ENCODE data around the gene DDI2.

Gene DDI2

DNA sequence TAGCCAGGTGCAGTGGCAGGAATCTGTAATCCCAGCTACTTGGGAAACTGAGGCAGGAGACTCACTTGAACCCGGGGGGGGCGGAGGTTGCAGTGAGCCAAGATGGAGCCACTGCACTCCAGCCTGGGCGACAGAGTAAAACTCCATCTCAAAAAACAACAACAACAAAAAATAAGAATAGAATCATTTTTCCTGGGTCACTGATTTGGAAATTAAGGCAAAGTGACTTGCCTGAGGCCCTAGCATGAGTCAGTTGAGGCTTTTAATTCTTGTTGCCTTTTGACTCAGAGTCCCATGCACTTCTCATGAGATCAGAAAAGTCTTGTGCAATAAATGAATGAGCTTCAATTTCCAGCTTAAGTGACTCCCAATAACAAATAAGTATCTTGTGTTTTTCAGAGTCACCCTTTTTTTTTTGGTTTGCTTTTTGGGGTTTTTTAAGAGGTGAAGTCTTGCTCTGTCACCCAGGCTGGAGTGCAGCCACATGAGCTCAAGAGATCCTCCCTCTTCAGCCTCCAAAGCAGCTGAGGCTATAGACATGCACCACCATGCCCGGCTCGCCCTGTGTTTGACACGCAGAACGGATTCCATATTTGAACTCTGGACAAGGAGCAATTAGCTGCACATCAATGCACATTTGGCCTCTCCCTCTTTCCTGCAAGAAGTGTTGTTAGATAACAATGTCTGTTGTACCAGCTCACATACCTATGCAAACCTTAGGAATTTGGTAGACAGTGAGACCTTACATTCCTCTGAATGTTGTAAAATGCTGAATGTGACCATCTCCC is 63.5 kb downstream of the DDI2 start:
- no peak for TF ChIP-seq CTCF (IDR thresholded peaks at IDR 0.05; ENCODE audit: insufficient read depth, missing control alignments)
- FAIRE-seq (no peak), DNase-seq (ENCODE audit: insufficient read length, low spot score) (no peak)

GRCh38 chr1:15681349-15682292 is 64.4 kb downstream of the DDI2 start:
- no peak for TF ChIP-seq CTCF (IDR thresholded peaks at IDR 0.05; ENCODE audit: insufficient read depth, missing control alignments)
- FAIRE-seq = no peak
- DNase-seq (ENCODE audit: insufficient read length, low spot score) = no peak

GRCh38 chr1:15682936-15683341 is 65.7 kb downstream of the DDI2 start:
- FAIRE-seq (no peak), DNase-seq (ENCODE audit: insufficient read length, low spot score) (no peak)
- TF ChIP-seq CTCF (IDR thresholded peaks at IDR 0.05; ENCODE audit: insufficient read depth, missing control alignments) = no peak

GRCh38 chr1:15683345-15684039 is 66.2 kb downstream of the DDI2 start:
- FAIRE-seq = no peak
- TF ChIP-seq CTCF (IDR thresholded peaks at IDR 0.05; ENCODE audit: insufficient read depth, missing control alignments) = no peak
- DNase-seq (ENCODE audit: insufficient read length, low spot score) = no peak

DNA sequence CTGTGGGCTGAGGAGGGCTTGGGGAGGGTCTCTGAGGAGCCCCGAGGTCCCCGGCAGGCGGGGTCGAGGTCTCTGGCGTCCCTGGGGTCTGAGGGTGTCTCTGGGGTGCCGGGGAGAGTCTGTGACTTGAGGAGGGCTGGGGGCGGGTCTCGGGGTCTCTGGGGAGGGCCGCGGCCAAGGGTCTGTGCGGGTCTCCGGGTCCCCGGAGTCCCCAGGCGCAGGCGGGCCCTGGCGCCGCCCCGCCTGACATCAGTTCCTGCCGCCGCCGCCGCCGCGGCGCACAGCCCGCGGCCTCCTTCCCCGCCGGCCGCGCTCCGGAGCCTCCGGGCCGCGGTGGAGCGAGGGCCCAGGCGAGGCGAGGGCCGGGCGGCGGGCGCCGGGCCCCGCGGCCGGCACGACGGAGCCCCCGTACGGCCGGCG is 66.8 kb downstream of the DDI2 start, which contains the start of gene PLEKHM2:
Gene PLEKHM2, plus strand, starts transcription at position 279 of the 420 bp plus-strand sequence. CDS start 239 bp downstream, outside the sequence.
- FAIRE-seq = no peak
- no peak for TF ChIP-seq CTCF (IDR thresholded peaks at IDR 0.05; ENCODE audit: insufficient read depth, missing control alignments)
- no peak for DNase-seq (ENCODE audit: insufficient read length, low spot score)

DNA sequence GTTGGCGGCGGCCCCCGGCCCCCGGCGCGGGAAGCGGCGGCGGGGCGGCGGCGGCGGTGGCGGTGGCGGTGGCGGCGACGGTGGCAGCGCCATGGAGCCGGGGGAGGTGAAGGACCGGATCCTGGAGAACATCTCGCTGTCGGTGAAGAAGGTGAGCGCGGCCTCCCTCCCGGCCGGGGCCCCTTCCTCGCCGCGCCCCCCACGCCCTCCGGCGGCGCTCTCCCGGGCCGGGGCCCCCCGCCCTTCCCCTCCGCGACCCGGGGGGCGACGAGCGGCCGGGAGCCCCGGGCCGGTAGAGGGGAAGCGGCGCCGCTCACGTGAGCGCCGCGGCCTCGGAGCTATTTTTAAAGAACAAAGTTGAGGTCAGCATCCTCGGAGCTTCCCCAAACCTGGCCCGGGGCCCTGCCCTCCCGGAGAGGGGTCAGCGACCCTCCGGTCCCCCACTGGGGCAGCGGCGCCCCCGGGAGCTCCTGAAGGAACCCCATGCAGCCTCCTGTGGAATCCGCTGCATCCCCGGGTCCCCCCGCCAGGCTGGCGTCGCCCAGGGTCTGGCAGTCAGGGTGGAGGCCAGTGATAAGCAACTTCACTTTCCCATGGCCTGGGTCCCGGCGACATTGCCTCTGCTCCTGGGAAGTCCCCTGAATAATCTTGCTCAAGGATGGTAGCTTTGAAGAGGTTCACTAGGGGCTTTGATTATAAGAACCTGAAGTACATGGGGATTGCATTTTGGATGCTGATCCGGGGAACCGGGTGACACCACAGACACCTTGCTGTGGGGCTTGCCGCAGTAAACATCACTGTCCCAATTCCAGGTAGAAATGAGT is 67.4 kb downstream of the DDI2 start:
- TF ChIP-seq CTCF (IDR thresholded peaks at IDR 0.05; ENCODE audit: insufficient read depth, missing control alignments) = no peak
- FAIRE-seq (no peak), DNase-seq (ENCODE audit: insufficient read length, low spot score) (no peak)

Data from D721Med (cell line).